ENCODE data around the gene SPNS3. TPM values are rescaled to one million over a fixed set of nuclear protein-coding genes. Genes with fewer than 3 reads are reported as not detected.

The SPNS3 gene
- total and polyA plus RNA-seq, 2 of the 8 experiments (the other 6 are each of a cell fraction or from before 2014, with no cell fraction given): not detected

DNA sequence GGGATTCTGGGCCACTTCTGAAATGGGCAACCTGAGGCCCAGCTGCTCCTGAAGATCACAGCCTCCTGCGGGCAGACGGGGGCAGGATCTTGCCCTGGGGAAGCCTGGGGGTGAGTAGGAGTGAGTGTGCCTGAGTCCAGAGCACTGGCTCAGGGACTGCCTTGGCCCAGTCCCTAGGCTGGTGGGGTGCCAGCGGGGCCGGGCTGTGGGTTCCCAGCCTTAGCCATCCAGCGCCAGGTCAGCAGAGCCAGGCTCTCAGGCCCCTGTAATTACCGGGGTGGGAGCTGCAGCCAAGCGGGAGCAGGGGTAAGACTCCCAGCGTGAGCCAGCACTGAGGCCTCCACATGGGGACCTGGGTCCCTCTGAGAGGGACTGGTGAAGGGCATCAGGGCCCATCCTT is 73.2 kb downstream of the SPNS3 start:
- Histone ChIP-seq H2BK5ac (ENCODE audit: low read depth, low read length) (no peak overlapping the region), H3K23ac (ENCODE audit: insufficient read length) (no peak overlapping the region), H3K9ac (replicated peaks in 1 of 4; ENCODE audit: extremely low read depth in 1 of 4, low read depth in 3 of 4, low read length in 3 of 4) (no peak overlapping the region), H3K14ac (ENCODE audit: insufficient read length) (no peak overlapping the region), H3K18ac (ENCODE audit: extremely low read depth, low read length) (no peak overlapping the region), H3K36me3 (ENCODE audit: control insufficient read depth in 2 of 4, insufficient read depth in 4 of 4, low read length in 3 of 4) (no peaks in the 10 kb centered on the region), H3K27ac (ENCODE audit: low read depth, low read length) (no peak overlapping the region), H3K9me3 (ENCODE audit: insufficient read depth in 2 of 2, low read depth in 1 of 2, low read length in 1 of 2) (no peaks in the 10 kb centered on the region), H4K5ac (ENCODE audit: insufficient read length, low read depth, low read length) (no peak overlapping the region), H2BK15ac (ENCODE audit: low read length) (no peak overlapping the region), H2AFZ (ENCODE audit: low read length) (no peak overlapping the region), H4K20me1 (replicated peaks in 1 of 2; ENCODE audit: control insufficient read depth in 1 of 2, insufficient read depth in 2 of 2, low read length in 2 of 2) (no peaks in the 10 kb centered on the region), H3K4me3 (ENCODE audit: extremely low read depth in 1 of 4, insufficient read depth in 2 of 4, low read depth in 3 of 4, low read length in 4 of 4) (no peak overlapping the region), H2BK120ac (replicated peaks; ENCODE audit: low read depth, low read length) (no peak overlapping the region), H3K4me1 (replicated peaks in 1 of 4; ENCODE audit: control insufficient read depth in 3 of 4, insufficient read depth in 4 of 4, low read length in 3 of 4) (peaks cover 0 to 3% (median 0%) of the 10 kb centered on the region in 4 experiments; a peak in 1 of 7 replicates), H3K79me2 (ENCODE audit: control insufficient read depth in 1 of 2, insufficient read depth in 2 of 2, low read length in 2 of 2) (no peaks in the 10 kb centered on the region), H4K91ac (replicated peaks; ENCODE audit: insufficient read length, low read length) (no peak overlapping the region), H3K4me2 (ENCODE audit: insufficient read depth in 1 of 2, low read depth in 2 of 2, low read length in 2 of 2) (no peak overlapping the region), H3K4ac (replicated peaks; ENCODE audit: insufficient read length, low read depth, low read length) (no peak overlapping the region), H2BK12ac (ENCODE audit: low read depth, low read length) (no peak overlapping the region), H3K56ac (replicated peaks; ENCODE audit: insufficient read length, low read depth, low read length) (no peak overlapping the region), H2BK20ac (ENCODE audit: low read length) (no peak overlapping the region), H2AK5ac (ENCODE audit: low read depth, low read length) (no peak overlapping the region), H3K23me2 (ENCODE audit: low read depth, low read length) (no peaks in the 10 kb centered on the region), H3K27me3 (replicated peaks in 1 of 4; ENCODE audit: control insufficient read depth in 3 of 4, extremely low read depth in 1 of 4, insufficient read depth in 3 of 4, low read length in 3 of 4) (no peaks in the 10 kb centered on the region; a peak in 3 of 7 replicates), H3K79me1 (ENCODE audit: low read depth, low read length) (no peaks in the 10 kb centered on the region; the same call in 1 of the 2 replicates), H4K8ac (ENCODE audit: extremely low read depth, insufficient read depth, low read length) (no peak overlapping the region)
- FAIRE-seq (no peak), DNase-seq (ENCODE audit: low read depth in 1 of 2, low spot score in 2 of 2) (no peak)
- 91% methylated on average over 8 of the region's 8 CpGs; no CpG with 5 or more reads in 1 of the 2 experiments for WGBS, 2 experiments (ENCODE audit: extremely low coverage in 1 of 2, insufficient coverage in 1 of 2, insufficient read length in 1 of 2, insufficient replicate concordance in 2 of 2, low coverage in 1 of 2, low lambda C conversion rate in 2 of 2, missing lambda C conversion rate in 1 of 2)
- ChIA-PET CTCF (ENCODE audit: partially characterized antibody) (interaction anchor here (0.9 to 2.9 kb wide), 5 partner anchors 11 to 86 kb away, joined by 3 to 9 read pairs (median 4); partner anchors contain the start of gene GGT6), POLR2A (ENCODE audit: partially characterized antibody) (interaction anchor here (0.8 kb wide), 1 partner anchor 26 kb away, joined by 4 read pairs; no protein-coding TSS in a partner anchor)
- TF ChIP-seq ASH2L (IDR thresholded peaks at IDR 0.05; ENCODE audit: low read length): no peak
- TF ChIP-seq JUND (IDR thresholded peaks at IDR 0.05; ENCODE audit: low read length): no peak
- no peak for TF ChIP-seq BACH1 (IDR thresholded peaks at IDR 0.05; ENCODE audit: low read length)
- no peak for TF ChIP-seq CHD2 (IDR thresholded peaks at IDR 0.05; ENCODE audit: low read length)
- TF ChIP-seq GTF2F1 (IDR thresholded peaks at IDR 0.05; ENCODE audit: borderline replicate concordance, low read depth, low read length): no peak
- no peak for TF ChIP-seq RNF2 (IDR thresholded peaks at IDR 0.05; ENCODE audit: borderline replicate concordance, low read depth, low read length, missing control alignments, poor library complexity, severe bottlenecking)
- TF ChIP-seq SP2 (IDR thresholded peaks at IDR 0.05; ENCODE audit: low read length): no peak
- no peak for TF ChIP-seq MAFK (IDR thresholded peaks at IDR 0.05; ENCODE audit: low read depth, low read length)
- no peak for TF ChIP-seq CBX5 (IDR thresholded peaks at IDR 0.05; ENCODE audit: low read depth, low read length)
- TF ChIP-seq NRF1 (IDR thresholded peaks at IDR 0.05; ENCODE audit: low read depth, low read length): no peak
- no peak for TF ChIP-seq HDAC6 (IDR thresholded peaks at IDR 0.05; ENCODE audit: low read depth, low read length)
- TF ChIP-seq KDM1A (IDR thresholded peaks at IDR 0.05; ENCODE audit: borderline replicate concordance, low read length): no peak
- TF ChIP-seq TAF7 (optimal IDR thresholded peaks at IDR 0.05; ENCODE audit: borderline replicate concordance, low read depth, low read length): no peak
- TF ChIP-seq CBX8 (IDR thresholded peaks at IDR 0.05; ENCODE audit: borderline replicate concordance, low read depth, low read length): no peak
- no peak for TF ChIP-seq RAD21 (IDR thresholded peaks at IDR 0.05 in 1 of 2, conservative IDR thresholded peaks at IDR 0.05 in 1 of 2; ENCODE audit: low read depth in 2 of 2, low read length in 2 of 2)
